ENCODE measurements around the gene LMF2.

LMF2 gene

DNA sequence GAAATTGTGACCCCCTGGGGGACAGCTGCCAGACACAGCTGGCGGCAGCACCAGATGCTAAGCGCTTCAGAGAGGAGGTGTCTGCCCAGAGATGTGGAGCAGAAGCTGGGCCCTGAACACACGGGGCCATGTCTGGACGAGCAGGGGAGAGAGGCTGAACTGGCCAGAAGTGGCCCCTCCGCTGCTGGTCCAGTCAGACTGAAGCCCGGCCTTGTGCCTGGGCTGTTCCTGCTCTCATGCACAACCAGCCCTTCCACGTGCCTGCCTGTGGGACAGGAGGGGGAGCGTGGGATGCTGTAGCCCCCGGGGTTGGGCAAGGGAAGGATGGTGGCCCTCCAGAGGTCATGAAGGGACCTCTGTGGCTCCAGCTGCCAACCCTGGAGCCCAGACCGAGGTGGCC lies 24.4 kb downstream of the LMF2 start:
- no peak for DNase-seq (ENCODE audit: low read depth in 1 of 2, low spot score in 1 of 2)

DNA sequence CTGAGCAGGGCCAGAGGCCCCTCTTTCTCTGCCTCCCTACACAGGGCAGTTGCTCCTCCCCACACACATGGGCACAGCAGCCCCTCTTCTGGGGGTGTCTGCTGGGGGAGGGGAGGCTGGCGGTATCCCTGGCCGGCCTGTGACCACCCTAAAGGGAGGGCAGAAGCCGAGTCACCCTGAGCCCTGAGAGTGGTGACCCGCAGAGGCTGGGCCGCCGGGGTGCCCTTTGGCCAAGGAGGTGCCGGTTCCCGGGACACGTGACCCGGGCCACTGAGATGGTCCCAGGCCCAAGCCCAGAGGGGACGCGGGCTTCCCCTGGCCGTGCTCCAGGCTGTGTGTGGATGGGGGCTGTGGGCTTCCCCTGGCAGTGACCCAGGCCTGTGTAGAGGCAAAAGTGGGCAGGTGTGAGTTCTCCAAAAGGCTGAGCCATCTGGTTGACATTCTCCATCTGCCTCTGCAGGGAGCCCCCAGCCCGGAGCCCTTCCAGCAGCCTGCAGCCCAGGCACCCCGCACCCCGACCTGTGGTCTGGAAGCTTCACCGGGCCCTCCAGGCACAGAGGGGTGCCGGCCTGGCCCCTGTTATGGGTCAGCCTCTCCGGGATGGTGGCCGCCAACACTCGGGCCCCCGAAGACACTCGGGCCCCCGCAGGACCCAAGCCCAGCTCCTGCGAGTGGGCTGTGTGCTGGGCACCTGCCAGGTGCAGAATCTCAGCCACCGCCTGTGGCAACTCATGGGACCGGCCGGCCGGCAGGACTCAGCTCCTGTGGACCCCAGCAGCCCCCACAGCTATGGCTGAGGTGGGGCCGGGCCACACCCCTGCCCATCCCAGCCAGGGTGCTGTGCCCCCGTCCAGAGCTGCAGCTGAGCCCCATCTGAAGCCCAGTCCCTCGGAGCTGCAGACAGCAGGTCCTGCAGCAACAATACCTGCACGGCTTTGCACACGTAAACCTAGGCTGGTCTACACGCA lies 25.1 kb downstream of the LMF2 start:
- DNase-seq (ENCODE audit: low read depth in 1 of 2, low spot score in 1 of 2): no peak

DNA sequence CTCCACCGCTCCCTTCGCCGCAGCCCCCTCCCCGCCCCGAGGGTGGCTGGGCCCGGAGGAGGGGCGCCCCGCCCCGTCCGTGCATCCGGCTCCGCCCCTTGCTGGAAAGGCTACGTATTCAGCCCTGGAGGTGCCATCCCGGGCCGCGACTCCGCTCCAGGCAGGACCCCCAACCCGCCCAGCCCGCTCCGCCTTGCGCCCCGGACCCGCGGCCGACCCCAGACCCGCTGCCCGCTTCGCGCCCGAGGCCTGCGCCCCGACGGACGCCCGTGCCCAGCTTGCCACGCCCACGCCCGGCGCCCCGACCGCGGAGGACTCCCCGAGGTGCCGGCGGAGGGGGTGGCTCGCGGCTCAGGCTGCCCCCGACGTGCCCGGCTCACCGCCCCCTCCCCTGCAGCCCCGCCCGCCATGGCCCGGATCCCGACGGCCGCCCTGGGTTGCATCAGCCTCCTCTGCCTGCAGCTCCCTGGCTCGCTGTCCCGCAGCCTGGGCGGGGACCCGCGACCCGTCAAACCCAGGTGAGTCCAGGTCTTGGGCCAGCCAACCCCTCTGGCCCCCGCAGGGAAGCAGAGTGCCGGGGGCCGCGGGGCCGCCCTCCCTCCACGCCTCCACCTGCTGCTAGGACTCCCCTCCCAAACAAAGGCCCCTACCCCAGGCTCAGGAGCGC lies 25.9 kb downstream of the LMF2 start, which contains the start of gene ADM2:
ADM2 (plus strand) TSS at position 104 of the 667 bp plus-strand sequence; CDS start at position 409, 305 bp downstream.
- peak; percentile 50 to 60 for DNase-seq (ENCODE audit: low read depth in 1 of 2, low spot score in 1 of 2)

DNA sequence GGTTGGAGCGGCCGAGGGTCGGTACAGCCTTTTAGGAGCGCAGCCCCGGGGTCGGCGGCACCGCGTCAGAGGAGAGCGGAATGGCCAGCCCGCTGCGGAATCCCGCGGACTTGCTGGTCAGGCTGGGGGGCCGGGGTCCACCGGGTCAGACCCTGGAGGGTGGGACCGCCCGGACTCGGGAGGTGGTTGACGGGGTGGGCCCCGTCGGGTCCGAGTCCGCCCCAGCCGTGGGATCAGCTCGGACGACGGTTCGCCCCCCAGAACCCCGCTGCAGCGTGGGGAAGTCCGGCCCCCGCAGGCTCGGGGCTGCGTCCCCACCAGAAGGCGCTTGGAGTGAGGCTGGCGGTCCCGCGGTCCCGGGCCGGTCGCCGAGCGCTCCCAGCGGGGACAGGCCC lies 26.5 kb downstream of the LMF2 start:
- DNase-seq (ENCODE audit: low read depth in 1 of 2, low spot score in 1 of 2): no peak

DNA sequence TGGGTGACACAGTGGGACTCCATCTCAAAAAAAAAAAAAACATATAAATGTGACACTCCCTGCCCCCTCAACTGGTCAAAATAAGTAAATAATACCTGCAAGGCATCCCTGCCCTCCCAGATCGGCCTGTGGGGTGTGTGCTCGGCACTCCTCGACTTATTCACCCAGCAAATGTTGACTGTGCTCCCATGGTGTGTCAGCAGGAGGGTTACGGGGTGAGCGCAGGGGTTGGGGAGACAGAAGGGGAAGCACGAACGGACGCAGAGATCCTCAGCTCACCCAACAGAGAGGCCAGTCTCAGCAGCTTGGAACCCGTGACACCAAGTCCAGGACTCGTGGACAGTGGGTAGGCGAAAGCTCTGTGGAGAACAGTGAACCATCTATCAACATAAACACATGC lies 27.8 kb downstream of the LMF2 start:
- no peak for DNase-seq (ENCODE audit: low read depth in 1 of 2, low spot score in 1 of 2)

DNA sequence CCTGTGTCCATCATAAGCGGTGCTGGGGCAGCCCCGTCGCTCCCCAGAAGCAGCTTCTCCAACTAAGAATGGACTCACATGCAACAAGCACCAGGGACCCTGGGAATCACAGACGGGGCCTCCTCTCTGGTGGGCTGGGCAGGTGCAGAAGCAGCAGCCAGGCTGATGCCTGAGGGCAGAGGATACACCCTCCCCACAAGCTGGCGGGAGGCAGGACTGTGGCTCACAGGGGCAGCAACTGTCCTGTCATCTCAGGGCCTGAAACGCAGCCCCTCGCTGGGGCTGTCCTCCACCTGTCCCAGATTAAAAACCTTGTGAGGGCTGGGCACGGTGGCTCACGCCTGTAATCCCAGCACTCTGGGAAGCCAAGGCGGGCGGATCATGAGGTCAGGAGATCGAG lies 29.6 kb downstream of the LMF2 start:
- no peak for DNase-seq (ENCODE audit: low read depth in 1 of 2, low spot score in 1 of 2)

DNA sequence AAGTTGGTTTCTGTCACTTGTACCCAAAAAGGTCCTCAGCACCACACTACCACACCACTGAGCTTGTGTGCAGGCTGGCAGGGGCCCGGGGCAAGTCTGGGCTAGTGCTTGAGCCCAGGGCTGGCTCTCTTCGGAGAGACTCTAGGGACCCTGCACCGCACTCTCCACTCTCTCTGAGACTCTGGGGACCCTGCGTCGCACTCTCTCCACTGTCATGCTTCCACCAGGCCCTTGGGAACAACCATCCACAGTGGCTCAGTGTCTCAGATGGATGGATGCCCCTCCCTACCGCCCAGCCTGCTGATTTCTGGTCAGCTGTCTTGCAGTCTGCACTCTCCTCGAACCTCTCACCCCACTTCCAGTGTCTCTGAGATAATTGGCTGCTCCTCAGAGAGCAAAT lies 30.6 kb downstream of the LMF2 start:
- DNase-seq (ENCODE audit: low read depth in 1 of 2, low spot score in 1 of 2): no peak

DNA sequence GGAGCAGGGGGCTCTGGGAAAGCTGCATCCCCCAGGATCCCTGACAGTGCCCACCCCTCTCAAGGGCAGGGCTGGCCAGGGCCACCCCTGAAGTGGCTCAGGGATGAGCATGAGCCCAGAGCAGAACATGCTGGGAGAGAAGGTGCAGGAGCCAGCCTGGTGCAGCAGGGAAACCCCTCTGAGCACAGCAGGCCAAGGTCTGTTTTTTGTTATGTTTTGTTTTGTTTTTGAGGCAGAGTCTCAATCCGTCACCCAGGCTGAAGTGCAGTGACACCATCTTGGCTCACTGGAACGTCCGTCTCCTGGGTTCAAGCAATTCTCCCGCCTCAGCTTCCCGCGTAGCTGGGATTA lies 31.9 kb downstream of the LMF2 start:
- no peak for DNase-seq (ENCODE audit: low read depth in 1 of 2, low spot score in 1 of 2)

DNA sequence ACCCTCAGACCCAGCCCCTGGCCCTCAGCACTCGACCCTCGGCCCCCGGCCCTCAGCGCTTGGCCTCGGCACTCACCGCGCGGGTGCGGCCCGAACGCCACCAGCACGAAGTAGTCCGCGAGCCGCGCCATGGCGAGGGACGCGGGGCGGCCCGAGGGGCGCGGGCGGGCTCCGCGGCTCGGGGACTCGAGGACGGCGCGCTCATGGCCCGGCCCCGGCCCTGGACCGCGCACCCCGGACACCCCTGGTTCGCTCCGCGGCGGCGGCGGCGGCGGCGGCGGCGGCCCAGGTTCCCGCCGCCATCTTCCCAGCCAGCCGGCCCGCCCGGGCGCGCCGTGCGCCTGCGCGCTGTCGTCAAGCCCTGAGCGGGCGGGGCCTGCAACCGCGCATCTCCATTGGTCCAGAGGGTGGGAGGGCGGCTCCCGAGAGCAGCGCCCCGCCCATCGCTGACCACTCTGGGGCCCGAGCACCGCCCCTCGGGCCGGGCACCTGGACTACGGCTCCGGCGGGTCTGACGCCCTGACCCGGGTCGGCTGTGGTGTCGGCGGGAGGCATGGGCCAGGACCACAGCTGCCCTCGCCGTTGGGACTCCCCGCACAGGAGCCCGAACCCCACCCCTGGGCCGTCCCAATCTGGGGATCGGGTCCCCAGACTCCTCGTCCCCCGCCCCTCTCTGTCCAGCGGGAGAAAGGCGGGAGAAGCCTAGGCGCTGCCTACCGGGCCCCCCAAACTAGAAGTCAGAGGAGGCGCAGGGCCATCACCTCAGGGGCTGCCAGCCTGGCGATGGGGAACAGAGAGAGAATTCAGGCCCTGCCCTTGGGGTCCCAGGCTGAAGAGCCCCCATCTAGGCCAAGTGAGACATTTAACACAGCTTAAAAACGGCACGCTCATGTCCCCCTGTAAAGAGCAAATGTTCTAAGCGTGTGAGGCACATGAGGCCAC lies 32.5 kb downstream of the LMF2 start, which contains the start of gene SBF1:
SBF1 (minus strand) TSS at position 326 of the 942 bp plus-strand sequence; CDS start at position 131, 195 bp downstream.
- DNase-seq (ENCODE audit: low read depth in 1 of 2, low spot score in 1 of 2): peak; percentile 81 to 83

DNA sequence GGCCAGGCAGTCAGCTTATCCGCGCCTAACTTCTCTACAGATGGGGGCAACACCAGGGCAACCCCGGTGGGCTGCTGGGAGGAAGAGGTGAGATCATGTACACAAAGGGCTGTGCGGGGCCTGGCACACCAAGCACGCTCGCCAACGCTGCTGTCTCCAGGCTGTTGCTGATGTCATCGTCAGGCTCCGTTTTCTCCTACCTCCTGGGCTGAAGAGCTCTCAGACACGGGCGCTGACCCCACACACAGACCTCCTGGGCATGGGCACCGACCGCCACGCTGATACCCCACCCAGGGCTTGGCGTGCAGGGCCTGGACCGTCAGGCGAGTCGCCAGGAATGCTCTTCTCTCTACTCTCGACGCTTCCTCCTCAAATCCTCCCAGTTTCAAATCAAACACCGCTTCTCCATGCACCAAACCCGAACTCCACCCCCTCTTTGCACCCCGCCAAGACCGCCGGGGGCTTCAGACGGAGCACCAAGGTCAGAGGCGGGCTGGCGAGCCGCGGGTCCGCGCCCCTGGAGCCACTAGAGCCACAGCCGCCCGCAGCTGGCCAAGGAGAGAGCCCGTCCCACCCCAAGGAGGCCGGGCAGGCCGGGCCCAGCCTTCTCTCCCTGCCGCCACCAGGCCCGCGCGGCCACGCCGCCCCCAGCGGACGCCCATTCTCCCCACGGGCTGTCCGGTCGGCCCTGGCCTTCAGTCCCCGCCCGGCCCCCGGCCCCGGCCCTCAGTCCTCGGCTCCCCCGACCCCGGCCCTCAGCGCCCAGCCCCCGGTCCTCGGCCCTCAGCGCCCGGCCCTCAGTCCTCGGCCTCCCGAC lies 33.4 kb downstream of the LMF2 start:
- DNase-seq (ENCODE audit: low read depth in 1 of 2, low spot score in 1 of 2): no peak

DNA sequence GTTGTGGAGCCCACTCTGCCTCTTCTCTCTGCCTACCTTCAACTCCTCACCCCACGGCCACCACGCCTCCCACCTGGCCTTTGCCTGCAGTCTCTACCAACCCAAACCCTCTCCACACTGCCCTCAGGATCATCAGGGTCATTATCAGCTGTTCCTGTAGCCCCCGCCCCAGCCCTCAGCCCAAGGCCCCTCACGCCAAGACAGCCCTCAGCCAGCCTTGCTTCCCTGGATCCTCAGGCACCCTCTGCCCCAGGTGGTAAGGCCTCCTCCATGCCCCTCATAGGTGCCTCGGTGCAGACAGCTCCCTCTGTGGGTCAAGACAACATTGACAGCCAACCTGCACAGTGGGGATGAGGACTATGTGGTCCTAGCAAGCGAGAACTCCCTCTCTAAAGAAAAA lies 34.4 kb downstream of the LMF2 start:
- no peak for DNase-seq (ENCODE audit: low read depth in 1 of 2, low spot score in 1 of 2)

DNA sequence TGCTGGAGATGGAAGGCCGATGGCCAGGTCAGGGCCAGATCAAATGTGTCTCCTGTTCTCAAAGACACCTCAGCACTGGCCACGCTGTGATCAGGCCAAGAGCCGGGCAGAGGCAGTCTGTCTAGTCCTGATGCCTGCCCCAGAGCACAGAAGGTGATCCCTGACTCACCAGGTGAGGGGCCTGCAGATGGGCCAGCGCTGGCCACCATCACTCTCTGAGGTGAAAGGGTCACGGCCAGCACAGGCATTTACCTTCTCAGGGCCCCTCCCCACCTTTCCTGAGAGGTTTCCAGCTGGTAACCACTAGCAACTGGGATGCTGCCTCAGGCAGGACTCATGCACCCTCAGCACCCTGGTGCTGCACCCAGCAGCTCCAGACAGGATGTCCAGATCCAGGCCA lies 35.5 kb downstream of the LMF2 start:
- DNase-seq (ENCODE audit: low read depth in 1 of 2, low spot score in 1 of 2): no peak

DNA sequence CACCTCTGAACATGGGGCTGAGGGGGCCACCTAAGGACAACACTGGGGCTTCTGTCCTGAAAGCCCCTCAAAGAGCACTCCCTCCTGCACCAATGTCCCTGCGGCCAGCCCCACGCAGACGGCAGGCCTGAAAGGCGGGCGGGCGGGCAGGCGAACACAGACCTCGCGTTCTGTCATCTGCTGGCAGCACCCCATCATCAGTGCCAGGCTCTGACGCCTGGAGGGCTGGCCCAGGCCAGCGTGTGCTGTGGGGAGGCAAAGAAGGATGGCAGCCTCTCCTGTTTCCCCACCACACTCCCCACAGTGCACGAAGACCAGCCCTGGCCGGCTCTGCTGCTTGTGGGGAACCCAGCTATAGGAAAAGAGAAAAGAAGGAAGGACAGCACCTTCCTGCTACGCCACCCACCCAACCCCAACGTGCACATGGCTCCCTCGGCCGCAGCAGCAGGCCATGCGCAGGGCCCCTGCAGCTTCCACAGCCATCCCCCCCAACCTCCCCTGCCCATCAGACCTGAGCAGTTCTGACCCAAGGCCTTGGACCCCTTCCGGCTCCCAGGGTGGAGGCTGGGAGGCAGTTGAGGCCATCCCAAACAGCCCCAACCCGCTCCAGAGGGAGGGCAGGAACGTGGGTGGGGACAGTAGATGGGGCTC lies 36.2 kb downstream of the LMF2 start:
- DNase-seq (ENCODE audit: low read depth in 1 of 2, low spot score in 1 of 2): no peak

DNA sequence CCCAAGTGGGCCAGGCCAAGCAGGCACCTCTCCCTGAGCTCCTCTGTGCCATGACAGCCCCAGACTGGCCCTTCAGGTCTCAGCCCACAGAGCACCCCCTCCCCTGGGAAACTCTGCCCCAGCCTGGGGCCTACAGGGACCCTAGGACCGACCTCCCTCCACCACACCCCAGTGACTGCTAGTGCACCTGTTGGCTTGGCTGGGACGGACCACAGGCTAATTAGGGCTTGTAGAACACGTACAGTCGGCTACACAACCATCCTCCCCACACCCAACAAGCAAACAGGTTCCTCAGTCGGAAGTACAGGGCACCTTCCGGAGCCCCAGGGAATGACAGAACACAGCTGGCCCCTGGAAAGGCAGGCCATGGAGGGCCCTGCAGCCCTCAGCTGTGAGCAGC lies 37.0 kb downstream of the LMF2 start:
- DNase-seq (ENCODE audit: low read depth in 1 of 2, low spot score in 1 of 2): no peak

DNA sequence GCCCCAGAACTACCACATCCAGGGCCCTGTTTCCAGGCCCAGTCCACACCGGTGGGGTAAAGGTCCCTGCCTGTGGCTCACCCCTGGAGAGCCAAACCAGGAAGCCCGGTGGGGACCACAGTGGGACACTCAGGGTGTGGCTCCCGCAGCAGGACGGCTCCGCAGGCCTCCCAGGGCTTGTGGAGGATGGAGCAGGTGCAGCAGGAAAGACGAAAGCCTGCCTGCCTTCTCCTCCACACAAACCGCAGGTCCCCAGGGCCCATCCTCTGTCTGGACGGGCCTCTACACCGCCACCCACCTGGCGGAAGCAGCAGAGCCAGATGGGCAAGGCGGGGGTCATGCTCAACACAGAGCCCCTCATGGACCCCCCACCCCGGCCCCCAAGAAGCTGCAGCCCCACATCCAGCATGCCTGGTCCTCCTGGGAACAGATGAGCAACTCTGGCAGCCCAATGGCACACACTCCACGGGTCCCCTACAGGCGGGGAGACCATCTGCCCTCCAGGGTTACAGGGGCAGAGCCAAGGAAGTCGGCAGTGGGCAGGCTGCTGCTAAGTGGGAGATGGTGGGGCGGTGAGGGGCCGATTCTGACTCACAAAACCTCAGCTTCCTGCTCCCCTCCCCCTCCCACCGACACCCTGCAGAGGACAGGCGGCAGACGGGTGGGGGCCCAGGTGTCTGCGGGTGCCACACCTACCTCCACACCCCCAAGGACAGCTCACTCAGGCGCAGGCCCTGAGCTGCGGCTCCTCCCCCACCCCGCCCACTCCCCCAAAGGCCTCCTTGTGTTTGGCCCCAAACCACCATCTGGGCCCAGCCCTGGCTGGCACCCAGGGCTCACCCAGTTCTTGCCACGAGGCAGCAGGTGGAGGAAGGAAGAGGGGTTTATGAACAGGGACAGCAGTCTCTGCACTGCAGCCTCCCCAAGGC lies 37.9 kb downstream of the LMF2 start:
- DNase-seq (ENCODE audit: low read depth in 1 of 2, low spot score in 1 of 2): peak; percentile 81 to 94

DNA sequence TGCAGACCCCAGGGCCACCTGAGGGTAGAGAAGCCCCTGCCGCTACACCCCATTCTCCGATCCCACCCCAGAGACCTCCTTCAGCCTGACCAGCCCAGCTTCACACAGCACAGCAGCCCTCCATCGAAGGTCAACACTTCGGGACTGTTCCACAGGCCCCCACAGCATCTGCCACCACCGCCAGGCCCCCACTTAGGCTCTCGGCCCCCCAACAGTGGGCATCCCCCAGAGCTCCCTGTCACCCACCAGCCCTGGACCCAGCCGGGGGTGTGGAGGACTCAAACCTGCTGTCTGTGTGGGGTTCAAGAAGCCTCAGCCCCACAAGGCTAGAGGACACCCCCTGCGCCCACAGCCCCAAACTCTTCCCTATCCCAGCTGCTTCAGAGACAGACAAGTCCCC lies 38.9 kb downstream of the LMF2 start:
- DNase-seq (ENCODE audit: low read depth in 1 of 2, low spot score in 1 of 2): no peak

DNA sequence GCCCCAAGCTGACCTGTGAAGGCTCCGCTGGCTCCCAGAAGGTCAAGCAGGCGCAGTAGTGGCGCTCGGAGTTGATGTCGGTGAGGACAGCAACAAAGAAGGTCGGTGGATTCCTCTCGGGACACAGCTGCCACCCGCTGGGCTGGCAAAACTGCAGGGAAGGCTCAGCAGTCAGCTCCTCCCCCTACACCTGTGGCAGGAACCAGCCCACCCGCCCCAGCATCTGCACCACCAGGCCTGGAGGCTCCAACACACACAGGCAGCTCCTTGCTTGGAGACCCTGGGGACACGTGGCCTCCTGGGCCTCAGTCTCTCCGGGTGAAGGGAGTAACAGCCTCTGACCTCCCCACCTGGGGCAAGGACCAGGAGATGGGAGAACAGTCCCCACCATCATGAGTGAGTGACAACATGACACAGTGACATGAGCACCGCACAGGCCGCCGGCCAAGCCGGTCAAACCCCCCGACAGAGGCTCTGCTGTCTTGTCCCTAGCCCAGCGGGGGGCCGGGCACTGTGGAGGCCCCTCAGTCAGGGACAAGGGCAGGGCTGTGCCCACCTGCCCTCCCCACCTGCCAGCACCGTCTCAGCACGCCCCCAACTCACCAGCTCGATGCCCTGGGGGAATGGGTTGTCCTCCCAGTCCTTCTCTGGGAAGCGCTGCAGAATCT lies 39.6 kb downstream of the LMF2 start:
- DNase-seq (ENCODE audit: low read depth in 1 of 2, low spot score in 1 of 2): no peak

DNA sequence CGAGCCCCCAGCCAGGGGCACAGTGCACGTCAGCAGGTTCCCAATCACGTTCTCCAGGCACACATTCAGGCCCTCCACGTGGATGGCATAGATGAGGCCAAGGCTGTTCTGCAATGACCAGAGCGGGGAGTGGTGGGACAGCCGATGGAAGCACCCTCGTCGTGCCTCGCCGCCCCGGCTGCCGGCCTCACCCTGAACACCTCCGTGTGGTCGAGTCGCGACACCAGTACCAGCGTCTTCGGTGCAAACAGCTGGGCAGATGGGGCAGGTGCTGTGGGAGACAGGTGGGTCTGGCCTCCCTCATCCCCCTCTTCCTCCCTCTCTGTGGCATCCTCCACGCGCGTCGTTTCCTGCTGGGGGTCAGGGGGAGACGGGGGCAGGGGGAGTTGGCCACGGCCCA lies 40.2 kb downstream of the LMF2 start:
- DNase-seq (ENCODE audit: low read depth in 1 of 2, low spot score in 1 of 2): no peak
